Neural progenitor cell (in vitro differentiated cells): ENCODE measurements around the gene NEB. TPM values are rescaled to one million over a fixed set of nuclear protein-coding genes. Genes with fewer than 3 reads are reported as not detected.

Experiments
- DNase-seq: peaks from one replicate; pipeline ENCODE4 v3.0.0-alpha.2; 2016; ENCODE audit warnings: low spot score
- H2AFZ ChIP-seq: fragments of 200-600 bp; sonication (generic); replicated peaks from 2 replicates; pipeline ENCODE4 v1.6.1; 2016; ENCODE audit warnings: antibody characterized with exemption
- H3F3A ChIP-seq: fragments of 200-600 bp; sonication (generic); 2 replicates; pipeline ENCODE4 v1.6.1; 2016; ENCODE audit warnings: antibody characterized with exemption, low read depth
- H3K27ac ChIP-seq: fragments of 200-600 bp; sonication (generic); 2 replicates; pipeline ENCODE4 v1.5.1; 2016; ENCODE audit warnings: mild to moderate bottlenecking
- H3K27me3 ChIP-seq: fragments of 200-600 bp; sonication (generic); 2 replicates; pipeline ENCODE4 v1.6.1; 2016; ENCODE audit warnings: mild to moderate bottlenecking, moderate library complexity
- H3K36me3 ChIP-seq: fragments of 200-600 bp; sonication (generic); 2 replicates; pipeline ENCODE4 v1.5.1; 2016
- H3K4me1 ChIP-seq: fragments of 200-600 bp; sonication (generic); 2 replicates; pipeline ENCODE4 v1.6.1; 2016; ENCODE audit warnings: mixed run types
- H3K4me2 ChIP-seq: fragments of 200-600 bp; sonication (generic); 2 replicates; pipeline ENCODE4 v1.6.1; 2016
- H3K4me3 ChIP-seq: fragments of 200-600 bp; sonication (generic); 2 replicates; pipeline ENCODE4 v1.5.1; 2016
- H3K79me2 ChIP-seq: fragments of 200-600 bp; sonication (generic); 2 replicates; pipeline ENCODE4 v1.6.1; 2016; ENCODE audit warnings: low read depth
- H3K9ac ChIP-seq: fragments of 200-600 bp; sonication (generic); 2 replicates; pipeline ENCODE4 v1.6.1; 2016
- H3K9me3 ChIP-seq: fragments of 200-600 bp; sonication (generic); 2 replicates; pipeline ENCODE4 v1.5.1; 2016; ENCODE audit warnings: low read depth
- H4K20me1 ChIP-seq: fragments of 200-600 bp; sonication (generic); 2 replicates; pipeline ENCODE4 v1.6.1; 2016; ENCODE audit warnings: low read depth
- H3K27ac Mint-ChIP-seq: 3 replicates; pipeline ENCODE4 v1.8.0; 2021; ENCODE audit warnings: mixed read lengths
- H3K27me3 Mint-ChIP-seq: 2 replicates; pipeline ENCODE4 v1.8.0; 2022; ENCODE audit warnings: low read depth, mild to moderate bottlenecking, inconsistent platforms, moderate library complexity, mixed read lengths; ENCODE audit not compliant: insufficient read depth
- H3K36me3 Mint-ChIP-seq: 3 replicates; pipeline ENCODE4 v1.8.0; 2021; ENCODE audit warnings: mixed read lengths
- H3K4me1 Mint-ChIP-seq: 3 replicates; pipeline ENCODE4 v1.8.0; 2021; ENCODE audit warnings: mixed read lengths
- H3K4me3 Mint-ChIP-seq: 3 replicates; pipeline ENCODE4 v1.8.0; 2021; ENCODE audit warnings: mild to moderate bottlenecking, moderate library complexity, mixed read lengths
- H3K9me3 Mint-ChIP-seq: 3 replicates; pipeline ENCODE4 v1.8.0; 2020; ENCODE audit warnings: mixed read lengths
- EZH2 ChIP-seq: fragments of 200-600 bp; sonication (generic); IDR thresholded peaks from 2 replicates; pipeline ENCODE4 v1.6.1; 2017; ENCODE audit warnings: antibody characterized with exemption, mild to moderate bottlenecking, moderate library complexity
- EZH2phosphoT487 ChIP-seq: fragments of 200-600 bp; sonication (generic); IDR thresholded peaks from 2 replicates; pipeline ENCODE4 v1.6.1; 2017; ENCODE audit warnings: antibody characterized with exemption
- total RNA-seq: library from RNA; depleted of rRNA; stranded (reverse); fragments of >200 nt; gene quantifications from 2 replicates; pipeline ENCODE4 v1.2.3, GENCODE V29; 2015; ENCODE audit warnings: low replicate concordance
- TF ChIP-seq, protein P1 (sequence below): fragments of 200-600 bp; sonication (generic); IDR thresholded peaks from 2 replicates; pipeline ENCODE4 v1.5.1; 2017; ENCODE audit warnings: antibody characterized with exemption, mild to moderate bottlenecking

Gene NEB
- total RNA-seq, 1 donor from 2014 or later: 0.49 TPM

- no peak overlapping the region for H3K4me2 ChIP-seq
- Mint-ChIP-seq H3K4me3 (no peak overlapping the region), H3K4me1 (no peaks in the 10 kb centered on the region), H3K36me3 (no peaks in the 10 kb centered on the region), H3K27ac (no peak overlapping the region), H3K27me3 (no peaks in the 10 kb centered on the region), H3K9me3 (no peaks in the 10 kb centered on the region)
- no peaks in the 10 kb centered on the region for H3F3A ChIP-seq
- H3K9ac ChIP-seq: no peak overlapping the region
- no peaks in the 10 kb centered on the region for H3K27me3 ChIP-seq
- no peak for DNase-seq
- H3K4me1 ChIP-seq: no peaks in the 10 kb centered on the region
- no peaks in the 10 kb centered on the region for H3K79me2 ChIP-seq
- no peaks in the 10 kb centered on the region for H4K20me1 ChIP-seq
- TF ChIP-seq EZH2 (no peak), EZH2phosphoT487 (no peak)
- TF ChIP-seq, protein P1, sequence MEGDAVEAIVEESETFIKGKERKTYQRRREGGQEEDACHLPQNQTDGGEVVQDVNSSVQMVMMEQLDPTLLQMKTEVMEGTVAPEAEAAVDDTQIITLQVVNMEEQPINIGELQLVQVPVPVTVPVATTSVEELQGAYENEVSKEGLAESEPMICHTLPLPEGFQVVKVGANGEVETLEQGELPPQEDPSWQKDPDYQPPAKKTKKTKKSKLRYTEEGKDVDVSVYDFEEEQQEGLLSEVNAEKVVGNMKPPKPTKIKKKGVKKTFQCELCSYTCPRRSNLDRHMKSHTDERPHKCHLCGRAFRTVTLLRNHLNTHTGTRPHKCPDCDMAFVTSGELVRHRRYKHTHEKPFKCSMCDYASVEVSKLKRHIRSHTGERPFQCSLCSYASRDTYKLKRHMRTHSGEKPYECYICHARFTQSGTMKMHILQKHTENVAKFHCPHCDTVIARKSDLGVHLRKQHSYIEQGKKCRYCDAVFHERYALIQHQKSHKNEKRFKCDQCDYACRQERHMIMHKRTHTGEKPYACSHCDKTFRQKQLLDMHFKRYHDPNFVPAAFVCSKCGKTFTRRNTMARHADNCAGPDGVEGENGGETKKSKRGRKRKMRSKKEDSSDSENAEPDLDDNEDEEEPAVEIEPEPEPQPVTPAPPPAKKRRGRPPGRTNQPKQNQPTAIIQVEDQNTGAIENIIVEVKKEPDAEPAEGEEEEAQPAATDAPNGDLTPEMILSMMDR: no peak
- no peaks in the 10 kb centered on the region for H3K36me3 ChIP-seq
- H3K4me3 ChIP-seq: no peak overlapping the region
- no peak overlapping the region for H2AFZ ChIP-seq
- no peaks in the 10 kb centered on the region for H3K9me3 ChIP-seq
- H3K27ac ChIP-seq: no peak overlapping the region
These were observed 78.4 kb downstream of the NEB start for GRCh38 chr2:151655663-151656398.

DNA sequence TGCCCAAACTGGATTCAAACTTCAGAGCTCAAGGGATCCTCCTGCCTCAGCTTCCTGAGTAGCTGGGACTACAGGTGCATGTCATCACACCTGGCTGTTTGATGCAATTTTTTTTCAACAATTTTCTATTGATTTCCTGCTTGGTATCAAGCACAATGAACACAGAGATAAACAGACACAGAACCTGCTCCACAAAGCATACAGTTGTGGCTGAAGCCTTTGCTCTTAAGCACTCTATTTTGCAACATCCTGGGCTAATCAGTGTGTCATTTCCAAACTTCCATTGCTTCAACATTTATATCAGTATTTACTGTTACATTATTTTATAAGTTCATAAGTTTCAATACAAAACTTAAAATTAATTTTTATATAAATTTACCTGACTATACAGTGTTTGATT lies 79.4 kb downstream of the NEB start:
- no peak overlapping the region for H3K9ac ChIP-seq
- H3K36me3 Mint-ChIP-seq: no peaks in the 10 kb centered on the region
- DNase-seq: no peak
- H3K27me3 Mint-ChIP-seq: no peaks in the 10 kb centered on the region
- H3K27ac ChIP-seq: no peak overlapping the region
- no peaks in the 10 kb centered on the region for H3K79me2 ChIP-seq
- no peaks in the 10 kb centered on the region for H3F3A ChIP-seq
- no peaks in the 10 kb centered on the region for H3K27me3 ChIP-seq
- no peak overlapping the region for H3K4me2 ChIP-seq
- TF ChIP-seq EZH2phosphoT487: no peak
- TF ChIP-seq, protein P1: no peak
- TF ChIP-seq EZH2: no peak
- H3K9me3 ChIP-seq: no peaks in the 10 kb centered on the region
- no peak overlapping the region for H3K27ac Mint-ChIP-seq
- no peaks in the 10 kb centered on the region for H3K4me1 ChIP-seq
- H2AFZ ChIP-seq: no peak overlapping the region
- H3K9me3 Mint-ChIP-seq: no peaks in the 10 kb centered on the region
- H3K4me3 ChIP-seq: no peak overlapping the region
- no peaks in the 10 kb centered on the region for H3K4me1 Mint-ChIP-seq
- no peaks in the 10 kb centered on the region for H4K20me1 ChIP-seq
- H3K4me3 Mint-ChIP-seq: no peak overlapping the region
- no peaks in the 10 kb centered on the region for H3K36me3 ChIP-seq

DNA sequence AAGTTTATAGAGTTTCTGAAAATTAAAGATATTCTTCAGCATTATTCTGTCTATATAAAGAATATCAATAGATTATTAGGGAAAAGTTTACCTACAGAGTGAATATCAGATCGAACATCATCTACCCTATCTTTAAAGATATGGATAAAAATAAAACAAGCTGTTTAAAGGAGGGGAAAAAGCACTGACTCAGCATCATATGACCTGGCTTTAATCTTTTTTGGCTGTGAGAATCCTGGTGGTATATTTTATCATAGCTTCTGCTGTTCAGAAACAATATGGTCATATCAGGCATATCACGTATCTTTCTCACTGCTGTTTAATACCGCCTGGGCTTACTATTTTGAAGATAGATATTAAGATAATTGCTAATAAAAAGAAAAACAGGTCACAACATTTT lies 80.2 kb downstream of the NEB start:
- DNase-seq: no peak
- Histone ChIP-seq H4K20me1 (no peaks in the 10 kb centered on the region), H3F3A (no peaks in the 10 kb centered on the region), H3K9ac (no peak overlapping the region), H3K27ac (no peak overlapping the region), H3K36me3 (no peaks in the 10 kb centered on the region), H3K9me3 (no peaks in the 10 kb centered on the region), H3K4me3 (no peak overlapping the region), H3K4me1 (no peaks in the 10 kb centered on the region), H3K4me2 (no peak overlapping the region), H2AFZ (no peak overlapping the region), H3K27me3 (no peaks in the 10 kb centered on the region), H3K79me2 (no peaks in the 10 kb centered on the region)
- H3K9me3 Mint-ChIP-seq: no peaks in the 10 kb centered on the region
- H3K4me1 Mint-ChIP-seq: no peaks in the 10 kb centered on the region
- no peaks in the 10 kb centered on the region for H3K27me3 Mint-ChIP-seq
- TF ChIP-seq EZH2 (no peak), EZH2phosphoT487 (no peak)
- TF ChIP-seq, protein P1: no peak
- no peak overlapping the region for H3K27ac Mint-ChIP-seq
- no peak overlapping the region for H3K4me3 Mint-ChIP-seq
- no peaks in the 10 kb centered on the region for H3K36me3 Mint-ChIP-seq
